HCT116 (cell line): Measurements from ENCODE around the gene ZNF586. TPM values are rescaled to one million over a fixed set of nuclear protein-coding genes. Genes with fewer than 3 reads are reported as not detected.

Experiments
- ATAC-seq: fragments of 200-7000 bp; cut with Tn5 transposase; 2 replicates; pipeline ENCODE4 v1.9.1; 2020; ENCODE audit warnings: mild to moderate bottlenecking, moderate library complexity
- BruUV-seq: library from RNA; stranded (reverse); fragments of 400-500 nt; replicated peaks from 2 replicates; lab custom pipeline; 2021; lab: Mats Ljungman, UMichigan
- CTCF ChIA-PET: fragments of 300-600 bp; sonication (Branson Sonifier 250); formaldehyde crosslinking; loops from one replicate; lab custom pipeline; 2021; ENCODE audit warnings: antibody characterized with exemption; lab: Charles Lee
- POLR2A ChIA-PET: fragments of 300-600, 350-600 bp; sonication (Branson Sonifier 250); formaldehyde crosslinking; loops from one replicate; lab custom pipeline; 2021; ENCODE audit warnings: antibody characterized with exemption; lab: Charles Lee
- RAD21 ChIA-PET, 2 experiments: fragments of 300-600 bp; sonication (Branson Sonifier 250); formaldehyde crosslinking; loops; one replicate each; lab custom pipeline; 2023; ENCODE audit warnings: low total read pairs in 2 of 2; ENCODE audit not compliant: uncharacterized antibody in 2 of 2, unreplicated experiment in 2 of 2, low non-redundant PET in 1 of 2; lab: Charles Lee
- DNase-seq: peaks from one replicate; pipeline ENCODE4 v3.0.0-alpha.2; 2010; ENCODE audit warnings: low read depth, low spot score
- H2AFZ ChIP-seq: fragments of 200-600 bp; shearing (Covaris generic), sonication (generic); 2 replicates; pipeline ENCODE4 v1.6.1; 2017; ENCODE audit warnings: low read depth, mixed run types, mixed read lengths, antibody characterized with exemption, low read length; ENCODE audit not compliant: poor library complexity, severe bottlenecking
- H3K27ac ChIP-seq: 2 replicates; pipeline ENCODE4 v1.5.1; 2012; ENCODE audit warnings: low read depth, low read length
- H3K27me3 ChIP-seq: fragments of 200-600 bp; sonication (generic); 2 replicates; pipeline ENCODE4 v1.6.1; 2016; ENCODE audit warnings: mixed run types, low read length, mixed read lengths; ENCODE audit not compliant: insufficient read depth
- H3K36me3 ChIP-seq, 2 experiments: fragments of 200-500 bp in 1 of 2; fragments of 200-600 bp in 1 of 2; sonication (Bioruptor generic) in 1 of 2; sonication (generic) in 1 of 2; 2 replicates each; pipeline versions ENCODE4 v1.5.1 to v1.6.1; 2014 to 2016; ENCODE audit warnings: low read length in 2 of 2, inconsistent platforms in 1 of 2, mixed read lengths in 1 of 2, mixed run types in 1 of 2; ENCODE audit not compliant: insufficient read depth in 2 of 2, control insufficient read depth in 1 of 2
- H3K4me1 ChIP-seq, 2 experiments: fragments of 200-600 bp in 1 of 2; sonication (generic) in 1 of 2; 2 replicates each; pipeline versions ENCODE4 v1.5.1 to v1.6.1; 2012 to 2017; ENCODE audit warnings: low read length in 2 of 2, inconsistent platforms in 1 of 2, mild to moderate bottlenecking in 1 of 2, mixed read lengths in 1 of 2, mixed run types in 1 of 2, moderate library complexity in 1 of 2; ENCODE audit not compliant: insufficient read depth in 2 of 2, control insufficient read depth in 1 of 2
- H3K4me2 ChIP-seq: fragments of 200-600 bp; sonication (generic); 2 replicates; pipeline ENCODE4 v1.6.1; 2017; ENCODE audit warnings: mixed run types, low read length, mixed read lengths
- H3K4me3 ChIP-seq, 2 experiments: fragments of 200-600 bp in 1 of 2; sonication (generic) in 1 of 2; replicated peaks in 1 of 2; 2 replicates each; pipeline ENCODE4 v1.5.1; 2011 to 2016; ENCODE audit warnings: low read length in 2 of 2, control low read depth in 1 of 2, low read depth in 1 of 2, mild to moderate bottlenecking in 1 of 2, mixed read lengths in 1 of 2, mixed run types in 1 of 2
- H3K79me2 ChIP-seq: fragments of 200-600 bp; sonication (generic); 2 replicates; pipeline ENCODE4 v1.6.1; 2017; ENCODE audit warnings: mild to moderate bottlenecking, mixed run types, low read length, moderate library complexity, mixed read lengths; ENCODE audit not compliant: insufficient read depth
- H3K9ac ChIP-seq: fragments of 200-600 bp; sonication (generic); 2 replicates; pipeline ENCODE4 v1.6.1; 2016; ENCODE audit warnings: low read length, mixed read lengths
- H3K9me2 ChIP-seq: fragments of 200-600 bp; sonication (generic), shearing (Covaris generic); 2 replicates; pipeline ENCODE4 v1.6.1; 2017; ENCODE audit warnings: mixed run types, mild to moderate bottlenecking, moderate library complexity; ENCODE audit not compliant: insufficient read depth
- H3K9me3 ChIP-seq, 2 experiments: fragments of 200-500 bp in 1 of 2; fragments of 200-600 bp in 1 of 2; sonication (Bioruptor generic) in 1 of 2; sonication (generic) in 1 of 2; 2 replicates each; pipeline ENCODE4 v1.6.1; 2014 to 2017; ENCODE audit warnings: low read length in 2 of 2, mixed read lengths in 2 of 2, inconsistent platforms in 1 of 2, low read depth in 1 of 2, mild to moderate bottlenecking in 1 of 2, mixed run types in 1 of 2, moderate library complexity in 1 of 2; ENCODE audit not compliant: control insufficient read depth in 1 of 2, insufficient read depth in 1 of 2
- H4K20me1 ChIP-seq: fragments of 200-600 bp; sonication (generic), shearing (Covaris generic); 2 replicates; pipeline ENCODE4 v1.6.1; 2017; ENCODE audit warnings: mixed run types, mild to moderate bottlenecking, moderate library complexity; ENCODE audit not compliant: insufficient read depth
- ATF3 ChIP-seq: IDR thresholded peaks from 2 replicates; pipeline ENCODE4 v1.6.1; 2012
- CBX3 ChIP-seq: IDR thresholded peaks from 2 replicates; pipeline ENCODE4 v1.6.1; 2012; ENCODE audit warnings: low read depth
- CEBPB ChIP-seq: IDR thresholded peaks from 2 replicates; pipeline ENCODE4 v1.6.1; 2012; ENCODE audit warnings: low read depth
- CTCF ChIP-seq, 3 experiments: fragments of 200-600 bp in 1 of 3; sonication (generic) in 1 of 3; IDR thresholded peaks in 2 of 3; conservative IDR thresholded peaks in 1 of 3; 2 replicates each; pipeline ENCODE4 v1.5.1; 2012 to 2017; ENCODE audit warnings: low read depth in 2 of 3, low read length in 2 of 3, antibody characterized with exemption in 1 of 3, borderline replicate concordance in 1 of 3, control low read depth in 1 of 3, mild to moderate bottlenecking in 1 of 3, mixed read lengths in 1 of 3, mixed run types in 1 of 3, moderate library complexity in 1 of 3; ENCODE audit not compliant: insufficient read depth in 1 of 3
- ELF1 ChIP-seq: IDR thresholded peaks from 2 replicates; pipeline ENCODE4 v1.6.1; 2012; ENCODE audit warnings: low read depth, borderline replicate concordance
- FOSL1 ChIP-seq: IDR thresholded peaks from 2 replicates; pipeline ENCODE4 v1.6.1; 2012; ENCODE audit warnings: low read depth
- MAX ChIP-seq: IDR thresholded peaks from 2 replicates; pipeline ENCODE4 v1.6.1; 2012
- POLR2A ChIP-seq: IDR thresholded peaks from 2 replicates; pipeline ENCODE4 v1.7.0; 2011; ENCODE audit warnings: borderline replicate concordance; ENCODE audit not compliant: insufficient read depth, insufficient read length; ENCODE audit errors: extremely low read depth
- POLR2AphosphoS5 ChIP-seq: IDR thresholded peaks from 2 replicates; pipeline ENCODE4 v1.6.1; 2011; ENCODE audit warnings: mild to moderate bottlenecking, low read depth, low read length, moderate library complexity
- RAD21 ChIP-seq: IDR thresholded peaks from 2 replicates; pipeline ENCODE4 v1.6.1; 2012; ENCODE audit warnings: low read depth, mild to moderate bottlenecking
- REST ChIP-seq: IDR thresholded peaks from 2 replicates; pipeline ENCODE4 v1.6.1; 2012; ENCODE audit warnings: low read depth
- SIN3A ChIP-seq: IDR thresholded peaks from 2 replicates; pipeline ENCODE4 v1.6.1; 2012; ENCODE audit warnings: low read depth
- ZBTB33 ChIP-seq: IDR thresholded peaks from 2 replicates; pipeline ENCODE4 v1.6.1; 2011; ENCODE audit warnings: mild to moderate bottlenecking, low read length, moderate library complexity; ENCODE audit not compliant: insufficient replicate concordance; ENCODE audit errors: extremely low read depth
- ZFX ChIP-seq: fragments of 450-650 bp; IDR thresholded peaks from 2 replicates; pipeline ENCODE4 v1.6.1; 2017
- intact Hi-C: fragments of 100-400 bp; cut with micrococcal nuclease; formaldehyde crosslinking; loops from 2 replicates; pipeline ENCODE4 v1.10.0; 2022
- total RNA-seq: library from RNA; stranded (reverse); gene quantifications from one replicate; pipeline ENCODE4 v1.2.1, GENCODE V29; 2021; ENCODE audit not compliant: unreplicated experiment

The ZNF586 gene
- total RNA-seq, 1 experiment from 2014 or later, result 3.5 TPM

GRCh38 chr19:57788114-57788692, 18.7 kb downstream of the ZNF586 start:
- H3K9ac ChIP-seq, result no peak overlapping the region
- POLR2A ChIA-PET, result no interaction called here
- H3K27ac ChIP-seq, result no peak overlapping the region
- BruUV-seq, result no TSS peak
- no peaks in the 10 kb centered on the region for H3K27me3 ChIP-seq
- H4K20me1 ChIP-seq, result no peaks in the 10 kb centered on the region
- intact Hi-C loops, result no loop called here
- peaks cover 0 to 8% of the 10 kb centered on the region in 2 experiments; a peak in 1 of 4 replicates for H3K36me3 ChIP-seq
- H3K9me2 ChIP-seq, result no peaks in the 10 kb centered on the region
- H3K79me2 ChIP-seq, result no peaks in the 10 kb centered on the region
- H3K4me3 ChIP-seq, result no peak overlapping the region
- H3K4me2 ChIP-seq, result no peak overlapping the region
- CTCF ChIA-PET, result no interaction called here
- H3K9me3 ChIP-seq, result peaks cover 0 to 9% of the 10 kb centered on the region in 2 experiments; a peak in 1 of 4 replicates
- RAD21 ChIA-PET, result no interaction called here
- TF ChIP-seq MAX (no peak), POLR2AphosphoS5 (no peak), REST (no peak), FOSL1 (no peak), ZBTB33 (no peak), ZFX (no peak), RAD21 (no peak), CBX3 (no peak), ATF3 (no peak), CTCF (IDR thresholded peaks at IDR 0.05 in 2 of 3, conservative IDR thresholded peaks at IDR 0.05 in 1 of 3; ENCODE audit: borderline replicate concordance in 1 of 3, insufficient read depth in 1 of 3, low read depth in 2 of 3, low read length in 2 of 3) (no peak), SIN3A (no peak), POLR2A (no peak), ELF1 (no peak), CEBPB (no peak)
- DNase-seq (no peak), ATAC-seq (no peak)
- H3K4me1 ChIP-seq, result no peaks in the 10 kb centered on the region
- H2AFZ ChIP-seq, result no peak overlapping the region
